HEK293T (cell line): Measurements from ENCODE around the gene QSOX1.

ENCODE experiments used
- ARNT ChIP-seq: fragments of 450-650 bp; IDR thresholded peaks from 2 replicates; pipeline ENCODE4 v1.6.1; 2017; ENCODE audit warnings: mild to moderate bottlenecking
- BHLHE40 ChIP-seq: fragments of 450-650 bp; IDR thresholded peaks from 2 replicates; pipeline ENCODE4 v1.6.1; 2016; ENCODE audit warnings: mild to moderate bottlenecking, moderate library complexity, borderline replicate concordance
- CTBP1 ChIP-seq: fragments of 450-650 bp; IDR thresholded peaks from 2 replicates; pipeline ENCODE4 v1.6.1; 2016; ENCODE audit warnings: borderline replicate concordance
- FOXA1 ChIP-seq: fragments of 450-650 bp; IDR thresholded peaks from 2 replicates; pipeline ENCODE4 v1.6.1; 2016; ENCODE audit warnings: mild to moderate bottlenecking
- FOXK2 ChIP-seq: fragments of 450-650 bp; IDR thresholded peaks from 2 replicates; pipeline ENCODE4 v1.6.1; 2016; ENCODE audit warnings: mild to moderate bottlenecking
- FOXM1 ChIP-seq: fragments of 450-650 bp; IDR thresholded peaks from 2 replicates; pipeline ENCODE4 v1.6.1; 2017; ENCODE audit warnings: mild to moderate bottlenecking, borderline replicate concordance
- PKNOX1 ChIP-seq: fragments of 450-650 bp; IDR thresholded peaks from 2 replicates; pipeline ENCODE4 v1.6.1; 2016
- SP1 ChIP-seq: fragments of 450-650 bp; IDR thresholded peaks from 2 replicates; pipeline ENCODE4 v1.6.1; 2017
- SUZ12 ChIP-seq: fragments of 450-650 bp; IDR thresholded peaks from 2 replicates; pipeline ENCODE4 v1.6.1; 2016; ENCODE audit warnings: mild to moderate bottlenecking
- TARDBP ChIP-seq: fragments of 450-650 bp; IDR thresholded peaks from 2 replicates; pipeline ENCODE4 v1.6.1; 2016

- no peak for TF ChIP-seq BHLHE40
- no peak for TF ChIP-seq CTBP1
- TF ChIP-seq FOXK2: no peak
- TF ChIP-seq SUZ12: no peak
- TF ChIP-seq ARNT: no peak
- TF ChIP-seq PKNOX1: no peak
- TF ChIP-seq TARDBP: no peak
- TF ChIP-seq FOXA1: no peak
- TF ChIP-seq SP1: no peak
- TF ChIP-seq FOXM1: no peak
These were observed 30.6 kb downstream of the QSOX1 start for GRCh38 chr1:180185281-180185680.
